ENCODE measurements around the gene CD300LD. TPM values are rescaled to one million over a fixed set of nuclear protein-coding genes. Genes with fewer than 3 reads are reported as not detected.

The CD300LD gene
- total RNA-seq, 1 donor from 2014 or later = not detected

- peak overlapping the region; percentile 85 for H3K27ac Mint-ChIP-seq (ENCODE audit: unreplicated experiment)
- no peak for DNase-seq (ENCODE audit: low read depth, low spot score)
- no peaks in the 10 kb centered on the region for H3K36me3 Mint-ChIP-seq (ENCODE audit: low read depth)
- peaks cover 6% of the 10 kb centered on the region for H3K4me1 Mint-ChIP-seq
- peaks cover 7% of the 10 kb centered on the region for H3K27me3 Mint-ChIP-seq (ENCODE audit: low read depth)
- H3K9me3 Mint-ChIP-seq = no peaks in the 10 kb centered on the region
- H3K4me3 Mint-ChIP-seq = no peak overlapping the region
- TF ChIP-seq CTCF (conservative IDR thresholded peaks at IDR 0.05) = no peak
Measured at GRCh38 chr17:74552037-74552436, 40.0 kb downstream of the CD300LD start.

DNA sequence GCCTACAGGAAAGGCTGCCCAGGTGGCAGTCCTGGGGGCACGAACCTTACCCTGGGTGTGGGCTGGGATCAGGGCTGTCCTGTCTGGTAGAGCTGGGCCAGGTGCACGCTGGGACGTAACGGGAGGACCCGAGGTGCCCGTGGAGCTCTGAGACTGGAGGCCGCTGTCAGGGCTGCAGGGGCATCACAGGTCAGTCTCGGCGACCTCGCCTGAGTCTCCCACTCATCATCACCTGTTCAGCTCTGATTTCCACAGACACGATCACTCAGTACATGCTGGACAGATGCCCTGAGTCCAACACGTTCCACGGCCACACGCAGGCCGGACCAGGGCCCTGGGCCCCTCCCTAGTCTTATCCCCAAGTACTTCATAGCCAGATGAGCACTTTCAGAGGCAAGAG lies 41.5 kb downstream of the CD300LD start:
- H3K27me3 Mint-ChIP-seq (ENCODE audit: low read depth) = peaks cover 3% of the 10 kb centered on the region
- TF ChIP-seq CTCF (conservative IDR thresholded peaks at IDR 0.05) = no peak
- H3K9me3 Mint-ChIP-seq = no peaks in the 10 kb centered on the region
- no peak overlapping the region for H3K4me3 Mint-ChIP-seq
- no peak for DNase-seq (ENCODE audit: low read depth, low spot score)
- H3K36me3 Mint-ChIP-seq (ENCODE audit: low read depth) = no peaks in the 10 kb centered on the region
- peaks cover 6% of the 10 kb centered on the region for H3K4me1 Mint-ChIP-seq
- no peak overlapping the region for H3K27ac Mint-ChIP-seq (ENCODE audit: unreplicated experiment)

DNA sequence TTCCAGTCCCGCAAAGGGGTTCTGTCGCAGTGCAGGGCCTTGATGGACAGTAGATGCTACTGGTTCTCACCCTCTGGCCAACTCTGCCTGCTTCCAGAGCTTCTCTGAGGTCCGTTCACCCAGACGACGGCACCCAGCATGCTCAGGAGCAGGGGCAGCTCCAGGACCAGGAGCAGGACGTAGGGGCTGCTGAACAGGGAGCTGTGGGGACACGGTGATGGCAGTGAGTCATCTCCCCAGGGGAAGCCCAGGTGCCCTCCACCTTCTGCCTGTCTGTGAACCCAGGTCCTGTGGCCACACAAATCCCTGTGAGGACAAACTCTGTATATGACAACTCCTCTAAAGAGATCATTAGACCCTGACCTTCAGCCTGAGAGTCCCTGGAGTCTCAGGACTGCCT lies 42.7 kb downstream of the CD300LD start:
- Mint-ChIP-seq H3K27me3 (ENCODE audit: low read depth) (peaks cover 1% of the 10 kb centered on the region), H3K4me1 (peaks cover 16% of the 10 kb centered on the region), H3K9me3 (no peaks in the 10 kb centered on the region), H3K27ac (ENCODE audit: unreplicated experiment) (no peak overlapping the region), H3K4me3 (no peak overlapping the region), H3K36me3 (ENCODE audit: low read depth) (no peaks in the 10 kb centered on the region)
- no peak for TF ChIP-seq CTCF (conservative IDR thresholded peaks at IDR 0.05)
- DNase-seq (ENCODE audit: low read depth, low spot score) = no peak

DNA sequence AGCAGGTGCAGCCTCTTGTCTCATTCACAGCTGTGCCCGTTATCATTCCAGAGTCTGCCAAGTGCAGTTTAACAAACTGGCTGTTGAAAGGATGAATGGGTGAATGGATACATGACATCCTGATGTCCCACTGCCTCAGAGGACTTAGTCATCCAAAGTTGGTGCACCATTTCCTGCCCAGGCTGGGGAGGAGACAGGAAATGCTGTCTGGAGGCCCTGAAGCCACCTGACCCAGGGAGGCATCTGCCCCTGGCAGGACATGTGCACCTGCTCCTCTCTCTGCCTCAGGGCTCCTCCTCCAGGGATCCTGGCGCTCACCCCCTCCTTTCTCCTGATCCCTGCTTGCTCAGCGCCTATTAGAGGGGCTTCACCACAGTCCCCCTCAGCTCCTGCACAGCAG lies 44.3 kb downstream of the CD300LD start:
- DNase-seq (ENCODE audit: low read depth, low spot score) = no peak
- peaks cover 16% of the 10 kb centered on the region for H3K4me1 Mint-ChIP-seq
- no peaks in the 10 kb centered on the region for H3K27me3 Mint-ChIP-seq (ENCODE audit: low read depth)
- H3K36me3 Mint-ChIP-seq (ENCODE audit: low read depth) = no peaks in the 10 kb centered on the region
- H3K4me3 Mint-ChIP-seq = no peak overlapping the region
- no peaks in the 10 kb centered on the region for H3K9me3 Mint-ChIP-seq
- TF ChIP-seq CTCF (conservative IDR thresholded peaks at IDR 0.05) = no peak
- H3K27ac Mint-ChIP-seq (ENCODE audit: unreplicated experiment) = no peak overlapping the region

DNA sequence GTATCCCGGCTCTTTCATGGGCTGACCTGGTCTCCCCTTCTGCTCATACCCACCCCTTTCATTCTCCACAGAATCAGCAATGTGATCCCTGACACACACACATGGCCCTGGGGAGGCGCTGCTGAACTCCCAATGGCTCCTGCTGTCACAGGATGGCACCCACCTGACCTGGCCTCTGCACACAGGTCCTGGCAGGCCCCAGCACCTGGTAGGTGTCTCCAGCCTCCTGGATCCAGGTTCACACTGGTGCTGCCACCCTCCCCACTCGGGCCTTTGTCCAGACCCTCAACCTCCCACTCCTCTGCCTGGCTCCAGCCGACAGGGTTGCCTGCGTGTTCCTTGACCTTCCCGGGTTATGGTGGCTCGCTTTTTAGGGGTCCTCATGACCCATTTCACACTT lies 44.8 kb downstream of the CD300LD start:
- H3K27ac Mint-ChIP-seq (ENCODE audit: unreplicated experiment) = no peak overlapping the region

More for the DNA sequence above, 44.8 kb downstream of the CD300LD start:
- Mint-ChIP-seq H3K36me3 (ENCODE audit: low read depth) (no peaks in the 10 kb centered on the region), H3K4me1 (peaks cover 16% of the 10 kb centered on the region), H3K9me3 (no peaks in the 10 kb centered on the region), H3K27me3 (ENCODE audit: low read depth) (peaks cover 2% of the 10 kb centered on the region), H3K4me3 (no peak overlapping the region)
- no peak for DNase-seq (ENCODE audit: low read depth, low spot score)
- TF ChIP-seq CTCF (conservative IDR thresholded peaks at IDR 0.05) = no peak

Measured in neural crest cell (in vitro differentiated cells).